Parathyroid adenoma (tissue), 2 donors: Measurements from ENCODE around the gene PRKCE.

ENCODE experiments used
- H2AFZ ChIP-seq: fragments of 300-600 bp; sonication (generic); one replicate; pipeline ENCODE4 v1.7.0; 2017; ENCODE audit warnings: antibody characterized with exemption, mild to moderate bottlenecking
- H3K27ac ChIP-seq: fragments of 300-600 bp; sonication (generic); one replicate; pipeline ENCODE4 v1.7.0; 2017
- H3K27me3 ChIP-seq: fragments of 300-600 bp; sonication (generic); one replicate; pipeline ENCODE4 v1.7.0; 2017; ENCODE audit warnings: low read length; ENCODE audit not compliant: control insufficient read depth, insufficient read depth
- H3K36me3 ChIP-seq: fragments of 300-600 bp; sonication (generic); one replicate; pipeline ENCODE4 v1.7.0; 2017; ENCODE audit warnings: low read length; ENCODE audit not compliant: control insufficient read depth, insufficient read depth
- H3K4me1 ChIP-seq: fragments of 300-600 bp; sonication (generic); one replicate; pipeline ENCODE4 v1.7.0; 2017; ENCODE audit warnings: control low read depth
- H3K4me2 ChIP-seq: fragments of 300-600 bp; sonication (generic); one replicate; pipeline ENCODE4 v1.7.0; 2017; ENCODE audit warnings: low read length
- H3K4me3 ChIP-seq: fragments of 300-600 bp; sonication (generic); one replicate; pipeline ENCODE4 v1.7.0; 2017; ENCODE audit warnings: low read depth, low read length
- H3K79me2 ChIP-seq: fragments of 300-600 bp; sonication (generic); one replicate; pipeline ENCODE4 v1.7.0; 2017; ENCODE audit warnings: control low read depth
- H3K9ac ChIP-seq: fragments of 300-600 bp; sonication (generic); one replicate; pipeline ENCODE4 v1.7.0; 2017; ENCODE audit warnings: mild to moderate bottlenecking
- H3K9me3 ChIP-seq: fragments of 300-600 bp; sonication (generic); one replicate; pipeline ENCODE4 v1.7.0; 2017; ENCODE audit warnings: low read length; ENCODE audit not compliant: control insufficient read depth
- TF ChIP-seq, protein P1 (sequence below): fragments of 300-600 bp; sonication (generic); IDR thresholded peaks from one replicate; pipeline ENCODE4 v1.7.0; 2017; ENCODE audit warnings: antibody characterized with exemption, mild to moderate bottlenecking
- donor health status: primary hyperparathyroidism.

The PRKCE gene

DNA sequence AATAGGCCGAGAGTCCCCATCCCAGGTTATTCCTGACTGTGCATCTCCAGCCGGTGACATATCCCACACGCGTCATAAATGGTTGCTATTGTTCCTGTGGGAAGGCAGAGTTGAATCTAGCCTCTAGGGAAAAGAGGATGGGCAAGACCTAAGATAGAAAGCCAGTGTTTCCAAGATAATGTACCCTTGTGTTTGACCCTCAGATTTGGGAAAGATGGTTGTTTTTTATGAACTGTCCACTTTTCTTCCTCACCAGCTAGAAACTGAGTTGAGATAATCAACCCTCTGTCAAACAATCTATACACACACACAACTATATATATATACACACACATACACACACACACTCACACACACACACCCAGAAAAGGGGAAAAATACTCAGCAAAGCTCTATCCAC is 131.0 kb downstream of the PRKCE start:
- no peak overlapping the region for H2AFZ ChIP-seq
- peaks cover 57% of the 10 kb centered on the region for H3K79me2 ChIP-seq
- TF ChIP-seq, protein P1, sequence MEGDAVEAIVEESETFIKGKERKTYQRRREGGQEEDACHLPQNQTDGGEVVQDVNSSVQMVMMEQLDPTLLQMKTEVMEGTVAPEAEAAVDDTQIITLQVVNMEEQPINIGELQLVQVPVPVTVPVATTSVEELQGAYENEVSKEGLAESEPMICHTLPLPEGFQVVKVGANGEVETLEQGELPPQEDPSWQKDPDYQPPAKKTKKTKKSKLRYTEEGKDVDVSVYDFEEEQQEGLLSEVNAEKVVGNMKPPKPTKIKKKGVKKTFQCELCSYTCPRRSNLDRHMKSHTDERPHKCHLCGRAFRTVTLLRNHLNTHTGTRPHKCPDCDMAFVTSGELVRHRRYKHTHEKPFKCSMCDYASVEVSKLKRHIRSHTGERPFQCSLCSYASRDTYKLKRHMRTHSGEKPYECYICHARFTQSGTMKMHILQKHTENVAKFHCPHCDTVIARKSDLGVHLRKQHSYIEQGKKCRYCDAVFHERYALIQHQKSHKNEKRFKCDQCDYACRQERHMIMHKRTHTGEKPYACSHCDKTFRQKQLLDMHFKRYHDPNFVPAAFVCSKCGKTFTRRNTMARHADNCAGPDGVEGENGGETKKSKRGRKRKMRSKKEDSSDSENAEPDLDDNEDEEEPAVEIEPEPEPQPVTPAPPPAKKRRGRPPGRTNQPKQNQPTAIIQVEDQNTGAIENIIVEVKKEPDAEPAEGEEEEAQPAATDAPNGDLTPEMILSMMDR, result no peak
- H3K4me3 ChIP-seq, result no peak overlapping the region
- no peak overlapping the region for H3K4me2 ChIP-seq
- H3K27ac ChIP-seq, result no peak overlapping the region
- no peaks in the 10 kb centered on the region for H3K36me3 ChIP-seq
- H3K4me1 ChIP-seq, result peaks cover 10% of the 10 kb centered on the region
- H3K27me3 ChIP-seq, result no peaks in the 10 kb centered on the region
- no peaks in the 10 kb centered on the region for H3K9me3 ChIP-seq
- H3K9ac ChIP-seq, result no peak overlapping the region

DNA sequence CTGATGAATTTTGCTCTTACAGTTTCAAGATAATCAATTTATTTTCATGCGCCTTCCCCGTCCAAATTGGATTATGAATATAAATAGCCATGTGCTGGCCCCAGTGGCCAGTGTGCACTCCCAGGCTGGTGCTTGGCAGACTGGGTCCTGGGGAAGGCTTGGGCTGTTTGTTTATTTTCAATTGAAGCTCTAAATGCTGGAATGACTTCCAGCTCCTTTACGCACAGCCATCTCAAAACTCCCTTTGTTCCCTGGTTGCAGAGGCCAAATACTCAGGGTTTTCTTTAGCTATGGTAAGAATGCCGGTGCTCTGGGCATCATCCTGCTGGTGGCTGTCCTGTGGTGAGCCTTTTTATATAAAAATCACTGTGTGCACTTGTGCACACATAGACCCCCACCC is 131.5 kb downstream of the PRKCE start:
- no peak overlapping the region for H3K4me2 ChIP-seq
- H3K27me3 ChIP-seq, result no peaks in the 10 kb centered on the region
- no peak overlapping the region for H3K9ac ChIP-seq
- no peak overlapping the region for H2AFZ ChIP-seq
- TF ChIP-seq, protein P1, result no peak
- no peaks in the 10 kb centered on the region for H3K36me3 ChIP-seq
- peaks cover 7% of the 10 kb centered on the region for H3K4me1 ChIP-seq
- no peak overlapping the region for H3K27ac ChIP-seq
- no peaks in the 10 kb centered on the region for H3K9me3 ChIP-seq
- no peak overlapping the region for H3K4me3 ChIP-seq
- H3K79me2 ChIP-seq, result peaks cover 60% of the 10 kb centered on the region

DNA sequence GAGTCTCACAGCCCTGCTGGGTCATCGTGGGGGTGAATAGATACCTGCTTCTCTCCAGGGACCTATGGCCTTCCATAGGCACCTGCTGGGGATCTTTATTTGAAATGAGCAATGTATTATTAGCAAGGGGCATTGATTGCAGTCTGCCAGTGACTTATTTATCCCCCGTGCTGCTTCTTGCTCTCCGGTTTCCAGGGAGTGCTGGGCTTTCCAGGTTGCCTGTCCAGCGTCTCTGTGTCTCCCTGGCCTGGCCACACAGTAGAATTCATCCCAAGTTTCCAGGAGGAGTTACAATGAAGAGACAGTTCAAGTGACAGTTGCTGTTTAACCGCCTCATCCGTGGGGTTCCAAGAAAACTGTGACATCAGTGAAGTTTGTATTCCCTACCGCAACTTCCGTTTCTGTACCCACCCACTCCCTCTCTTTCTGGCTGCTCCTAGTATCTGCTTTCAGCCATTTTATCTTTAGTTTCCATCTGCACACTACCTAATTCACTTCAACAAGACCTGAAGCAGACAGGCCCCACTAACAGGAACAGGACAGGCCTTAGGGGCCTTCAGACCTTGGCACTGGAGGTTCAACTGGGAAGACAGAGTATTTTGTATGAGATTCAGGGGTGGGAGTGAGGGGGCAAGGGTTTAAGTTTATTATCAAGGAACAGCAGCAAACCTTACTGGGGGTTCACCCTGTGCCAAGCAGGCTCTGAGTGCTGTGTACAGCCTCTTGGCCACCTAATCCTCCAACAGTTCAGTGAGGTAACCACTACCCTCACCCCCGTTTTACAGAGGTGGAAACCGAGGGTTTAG is 134.8 kb downstream of the PRKCE start:
- H3K79me2 ChIP-seq, result peaks cover 57% of the 10 kb centered on the region
- H2AFZ ChIP-seq, result no peak overlapping the region
- no peaks in the 10 kb centered on the region for H3K27me3 ChIP-seq
- H3K4me3 ChIP-seq, result no peak overlapping the region
- TF ChIP-seq, protein P1, result no peak
- H3K9me3 ChIP-seq, result no peaks in the 10 kb centered on the region
- H3K4me2 ChIP-seq, result no peak overlapping the region
- no peak overlapping the region for H3K27ac ChIP-seq
- peaks cover 10% of the 10 kb centered on the region for H3K4me1 ChIP-seq
- H3K9ac ChIP-seq, result no peak overlapping the region
- H3K36me3 ChIP-seq, result no peaks in the 10 kb centered on the region

DNA sequence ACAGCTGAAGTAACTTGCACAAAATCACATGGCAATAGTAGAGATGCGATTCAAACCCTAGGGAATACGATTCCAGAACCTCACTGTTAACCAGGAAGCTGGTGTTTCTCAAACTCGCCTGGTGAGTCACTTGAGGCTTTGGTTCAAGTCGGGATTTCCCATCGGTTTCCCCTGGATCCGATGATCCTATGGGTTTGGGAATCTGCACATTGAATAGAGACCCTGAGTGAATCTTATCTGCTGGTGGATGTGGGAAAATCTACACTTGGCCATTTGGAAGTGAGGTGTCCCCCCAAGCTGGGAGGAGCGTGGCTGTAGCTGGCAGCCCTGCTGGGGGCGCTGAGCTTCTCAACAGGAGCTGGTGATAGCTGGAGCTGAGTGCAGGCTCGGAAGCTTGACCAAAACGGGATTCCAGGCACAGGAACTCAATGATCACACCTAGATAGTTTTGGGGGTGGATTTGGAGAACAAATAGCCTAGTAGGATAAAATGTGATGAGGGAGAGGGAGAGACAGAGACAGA is 135.4 kb downstream of the PRKCE start:
- Histone ChIP-seq H3K4me2 (no peak overlapping the region), H3K4me3 (no peak overlapping the region), H3K36me3 (no peaks in the 10 kb centered on the region), H3K27me3 (no peaks in the 10 kb centered on the region), H3K79me2 (peaks cover 60% of the 10 kb centered on the region), H2AFZ (no peak overlapping the region), H3K4me1 (peaks cover 12% of the 10 kb centered on the region), H3K9ac (no peak overlapping the region), H3K9me3 (no peaks in the 10 kb centered on the region), H3K27ac (no peak overlapping the region)
- TF ChIP-seq, protein P1, result no peak

DNA sequence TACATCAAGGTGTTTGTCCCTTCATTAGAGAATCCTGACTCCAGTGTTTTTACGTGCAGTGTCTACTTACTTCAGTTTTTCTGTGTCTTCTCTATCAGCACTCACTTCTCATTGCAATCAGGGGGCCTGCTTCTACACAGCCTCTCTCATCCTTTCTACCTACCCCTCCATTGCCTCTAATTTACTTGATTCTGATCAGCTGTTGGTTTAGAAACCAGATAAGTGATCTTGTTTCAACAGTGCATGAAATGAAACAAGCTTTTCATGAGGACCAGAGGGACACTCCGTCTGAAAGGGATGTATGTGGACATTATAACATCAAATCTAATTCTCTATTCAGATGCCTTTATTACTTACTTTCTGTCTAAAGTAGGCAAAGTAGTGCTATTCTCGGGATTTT is 136.9 kb downstream of the PRKCE start:
- Histone ChIP-seq H3K36me3 (no peaks in the 10 kb centered on the region), H3K4me2 (no peak overlapping the region), H3K4me1 (peaks cover 19% of the 10 kb centered on the region), H3K79me2 (peaks cover 62% of the 10 kb centered on the region), H3K27me3 (no peaks in the 10 kb centered on the region), H2AFZ (no peak overlapping the region), H3K27ac (no peak overlapping the region), H3K4me3 (no peak overlapping the region), H3K9me3 (no peaks in the 10 kb centered on the region), H3K9ac (no peak overlapping the region)
- TF ChIP-seq, protein P1, result no peak
